ENCODE data around the gene LPCAT1.
A peak's percentile ranks its signal among the peaks of the same experiment; 100 is the strongest.
"Not testable (repeated sequence)": the region's sequence is repeated elsewhere in the genome, so short reads cannot be mapped to it uniquely, and the experiment has no call there.

Gene LPCAT1

GRCh38 chr5:1523793-1524480, at the start of gene LPCAT1:
TSS of gene LPCAT1 (minus strand) at chr5:1523960. CDS start at chr5:1523844, 116 bp downstream.
- DNase-seq (ENCODE audit: low read depth): peak; percentile 75

DNA sequence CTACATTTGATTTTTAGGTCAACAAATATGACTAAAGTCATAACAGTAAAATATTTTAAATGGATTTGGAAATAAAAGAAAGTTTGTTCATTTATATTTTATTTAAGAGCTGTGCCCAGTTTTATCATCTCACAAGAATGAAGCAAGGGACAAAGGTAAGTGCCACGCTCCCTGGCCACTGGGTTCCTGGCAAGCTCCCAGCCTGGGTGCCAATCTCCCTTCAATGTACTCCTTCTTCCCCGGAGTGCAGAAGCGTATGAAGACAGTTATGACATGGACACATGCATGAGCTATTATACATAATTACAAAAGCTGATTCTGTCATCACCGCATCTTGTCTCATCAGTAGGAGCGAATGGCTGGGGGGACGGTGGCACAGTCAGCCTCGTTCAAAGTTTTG, 48.1 kb upstream of the LPCAT1 start:
- DNase-seq (ENCODE audit: low read depth): not testable (repeated sequence)

DNA sequence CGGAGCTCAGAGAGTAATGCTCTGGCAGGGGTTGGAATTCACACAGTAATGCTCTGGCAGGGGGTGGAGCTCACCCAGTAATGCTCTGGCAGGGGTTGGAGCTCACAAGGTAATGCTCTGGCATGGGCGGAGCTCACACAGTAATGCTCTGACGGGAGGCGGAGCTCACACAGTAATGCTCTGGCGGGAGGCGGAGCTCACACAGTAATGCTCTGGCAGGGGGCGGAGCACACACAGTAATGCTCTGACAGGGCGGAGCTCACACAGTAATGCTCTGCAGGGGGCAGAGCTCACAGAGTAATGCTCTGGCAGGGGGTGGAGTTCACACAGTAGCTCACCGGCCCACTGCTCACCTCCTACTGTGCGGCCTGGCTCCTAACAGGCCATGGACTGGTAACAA, 47.2 kb upstream of the LPCAT1 start:
- DNase-seq (ENCODE audit: low read depth): no peak

DNA sequence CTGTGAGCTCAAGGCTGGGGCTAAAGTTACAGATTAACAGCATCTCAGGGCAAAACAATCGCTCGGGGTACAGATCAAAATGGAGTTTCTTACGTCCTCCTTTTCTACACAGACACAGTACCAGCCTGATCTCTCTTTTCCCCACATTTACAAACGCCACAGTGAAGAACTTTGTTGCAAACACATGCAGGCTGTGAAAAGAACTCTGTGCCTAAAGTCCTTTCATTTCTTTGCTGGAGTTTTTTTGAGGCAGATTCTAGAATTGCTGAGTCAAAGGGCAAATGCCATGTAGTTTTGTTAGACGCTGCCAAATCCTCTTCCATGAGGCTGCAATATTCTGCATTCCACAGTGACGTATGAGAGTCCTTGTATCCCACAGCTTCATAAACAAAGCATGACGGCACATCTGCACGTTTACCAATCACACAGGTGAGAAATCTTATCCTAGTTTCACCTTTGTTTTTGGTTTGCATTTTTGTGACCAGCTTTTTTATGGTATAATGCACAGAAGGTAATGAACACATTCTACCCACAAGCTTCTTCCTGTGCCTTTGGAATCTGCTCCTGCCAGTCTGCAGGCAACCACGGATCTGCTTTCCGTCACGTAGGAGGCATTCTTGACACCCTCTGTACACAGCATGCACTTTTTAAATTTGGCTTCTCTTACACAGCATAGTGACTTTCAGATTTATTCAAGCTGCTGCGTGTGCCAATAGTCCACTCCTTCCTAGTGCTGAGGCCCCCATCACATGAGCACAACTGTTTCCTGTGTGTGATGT, 44.6 kb upstream of the LPCAT1 start:
- peak; percentile 66 for DNase-seq (ENCODE audit: low read depth)

GRCh38 chr5:1567527-1568200, 43.9 kb upstream of the LPCAT1 start:
- DNase-seq (ENCODE audit: low read depth): not testable (repeated sequence)

GRCh38 chr5:1565737-1566734, 42.3 kb upstream of the LPCAT1 start:
- DNase-seq (ENCODE audit: low read depth): no peak

- no peak for DNase-seq (ENCODE audit: low read depth)
Measured at GRCh38 chr5:1564824-1565736, 41.3 kb upstream of the LPCAT1 start.

DNA sequence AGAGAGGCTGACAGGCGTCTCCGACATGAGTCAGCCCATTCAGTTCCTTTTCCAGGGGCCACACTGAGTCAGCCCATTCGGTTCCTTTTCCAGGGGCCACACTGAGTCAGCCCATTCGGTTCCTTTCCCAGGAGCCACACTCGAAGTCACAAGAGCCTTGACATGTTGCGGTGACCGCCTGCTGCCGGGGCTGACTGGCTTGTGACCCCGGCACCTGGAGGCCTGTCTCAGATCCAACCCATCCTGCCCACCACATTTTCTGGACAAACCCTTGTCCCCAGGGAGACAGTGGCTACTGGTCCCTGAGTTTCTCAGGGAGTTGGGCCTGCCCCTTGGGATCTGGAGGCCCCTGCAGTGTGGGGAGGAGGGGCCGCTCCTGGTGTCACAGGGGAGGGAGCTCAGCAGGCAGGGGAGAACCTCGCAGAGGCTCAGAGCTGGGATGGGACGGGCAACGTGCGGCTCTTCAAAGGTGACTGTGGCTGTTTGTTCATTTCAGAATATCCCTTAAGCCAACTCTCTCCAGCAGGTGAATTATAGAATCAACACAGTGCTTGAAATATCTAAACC, 40.5 kb upstream of the LPCAT1 start:
- peak; percentile 71 for DNase-seq (ENCODE audit: low read depth)

DNA sequence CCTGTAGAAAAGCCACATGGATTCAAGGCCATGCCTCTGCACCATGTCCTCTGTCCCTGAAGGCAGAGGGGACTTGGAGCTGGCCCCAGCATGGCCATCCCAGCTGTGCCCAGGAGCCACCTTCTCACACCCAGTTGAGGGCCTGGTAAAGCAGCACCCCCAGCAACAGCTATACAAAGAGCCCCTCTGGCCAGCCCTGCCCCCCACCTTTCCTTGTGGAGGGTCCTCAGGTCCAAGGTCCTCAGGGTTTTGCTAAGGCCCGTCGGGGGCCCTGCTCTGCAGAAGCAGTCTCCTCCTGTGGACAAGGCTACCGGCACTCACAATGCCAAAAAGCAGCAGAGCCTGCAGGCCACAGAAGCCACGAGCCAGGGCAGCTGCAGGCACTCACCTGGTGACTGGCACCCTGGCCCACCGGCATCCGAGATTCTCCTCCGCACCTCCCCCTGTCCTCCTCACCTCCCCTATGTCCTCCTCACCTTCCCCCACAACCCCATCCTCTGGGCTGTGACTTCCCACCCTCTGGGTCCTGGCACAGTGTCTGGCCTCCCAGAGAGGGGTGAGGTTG, 39.9 kb upstream of the LPCAT1 start:
- DNase-seq (ENCODE audit: low read depth): no peak

DNA sequence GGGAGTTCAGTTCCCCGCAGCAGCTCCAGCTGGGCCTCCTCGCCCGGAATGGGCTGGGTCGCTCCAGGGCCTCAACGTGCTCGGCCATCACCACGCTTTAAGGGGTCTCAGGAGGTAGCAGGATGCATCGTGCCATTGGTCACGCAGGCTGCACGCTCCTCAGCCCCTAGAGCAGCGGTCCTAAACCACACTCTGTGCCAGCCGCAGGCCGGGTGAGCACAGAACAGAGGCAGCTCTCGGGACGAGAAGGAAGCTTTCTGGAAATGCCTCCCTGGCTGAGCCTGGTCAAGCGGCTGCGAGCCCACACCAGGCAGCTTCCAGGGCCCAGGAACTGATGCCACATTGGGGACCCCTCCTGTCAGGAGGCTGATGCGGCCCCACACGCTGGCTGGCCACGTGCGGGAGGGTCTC, 39.3 kb upstream of the LPCAT1 start:
- DNase-seq (ENCODE audit: low read depth): no peak

GRCh38 chr5:1562599-1562998, 38.8 kb upstream of the LPCAT1 start:
- DNase-seq (ENCODE audit: low read depth): no peak

GRCh38 chr5:1561402-1561929, 37.7 kb upstream of the LPCAT1 start:
- DNase-seq (ENCODE audit: low read depth): no peak

GRCh38 chr5:1560499-1560898, 36.7 kb upstream of the LPCAT1 start:
- not testable (repeated sequence) for DNase-seq (ENCODE audit: low read depth)

DNA sequence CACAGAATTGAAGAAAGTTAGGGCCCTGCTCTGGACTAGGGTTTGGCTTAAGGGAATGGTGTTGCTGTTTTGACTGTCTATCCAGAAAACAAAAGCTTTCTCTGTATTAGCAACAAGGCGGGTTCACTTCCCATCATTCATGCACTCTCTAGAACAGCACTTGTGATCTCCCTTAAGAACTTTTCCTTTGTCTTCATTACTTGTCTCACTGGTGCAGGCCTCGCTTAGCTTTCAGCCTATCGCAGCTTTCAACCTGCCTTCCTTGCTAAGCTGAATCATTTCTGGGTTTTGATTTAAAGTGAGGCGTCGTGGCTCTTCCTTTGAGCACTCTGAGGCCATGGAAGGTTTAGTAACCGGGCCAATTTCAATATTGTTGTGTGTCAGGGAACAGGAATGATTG, 35.2 kb upstream of the LPCAT1 start:
- DNase-seq (ENCODE audit: low read depth): peak; percentile 13

- no peak for DNase-seq (ENCODE audit: low read depth)
Measured at GRCh38 chr5:1557114-1557873, 33.5 kb upstream of the LPCAT1 start.

DNA sequence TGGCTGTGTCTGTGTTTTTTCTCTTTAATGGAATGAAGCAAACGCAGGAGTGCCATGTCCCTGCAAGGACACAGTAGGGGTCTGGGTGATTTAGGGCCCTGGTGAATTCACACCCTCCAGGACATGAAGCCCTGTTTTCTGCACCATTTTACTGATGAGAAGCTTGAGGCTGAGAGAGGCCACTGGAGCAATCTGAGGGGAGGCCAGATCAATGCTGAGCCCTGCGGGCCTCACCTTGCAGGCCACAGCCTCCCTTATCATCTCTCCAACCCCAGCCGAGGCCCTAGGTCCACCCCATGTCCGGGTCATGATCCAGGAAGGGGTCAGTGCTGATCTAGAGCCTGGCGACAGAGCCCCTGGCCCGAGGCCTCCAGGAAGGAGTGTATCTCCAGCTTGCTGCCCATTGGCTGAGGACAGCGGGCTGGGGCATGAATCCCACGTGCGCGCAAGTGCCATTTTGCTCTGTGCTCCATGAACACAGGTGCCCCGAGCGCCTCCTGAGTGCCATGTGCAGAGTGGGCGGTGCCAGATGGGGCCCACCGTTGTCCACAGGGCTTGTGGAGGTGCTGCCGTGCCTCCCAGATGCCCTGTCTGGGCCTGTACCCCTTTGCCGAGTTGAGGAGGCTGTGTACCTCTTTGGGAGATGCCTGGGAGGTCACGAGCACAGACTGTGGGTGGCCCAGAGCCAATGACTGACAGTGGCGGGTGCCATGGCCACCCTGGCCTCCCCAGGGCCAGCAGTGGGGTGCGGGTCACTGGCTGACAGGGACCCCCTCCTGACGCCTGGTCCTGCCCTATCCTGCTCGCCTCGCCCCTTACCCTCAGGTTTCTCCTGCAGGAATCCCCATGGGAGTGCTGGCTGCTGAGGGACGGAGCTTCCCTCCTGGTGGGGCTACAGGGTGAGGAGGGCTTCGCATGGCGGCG, 32.3 kb upstream of the LPCAT1 start:
- DNase-seq (ENCODE audit: low read depth): no peak

GRCh38 chr5:1555011-1555807, 31.4 kb upstream of the LPCAT1 start:
- DNase-seq (ENCODE audit: low read depth): peak; percentile 61
